ENCODE data around the gene FAM83F. TPM values are rescaled to one million over a fixed set of nuclear protein-coding genes. Genes with fewer than 3 reads are reported as not detected.

Gene FAM83F
- total RNA-seq, 6 experiments from 2014 or later, result not detected

DNA sequence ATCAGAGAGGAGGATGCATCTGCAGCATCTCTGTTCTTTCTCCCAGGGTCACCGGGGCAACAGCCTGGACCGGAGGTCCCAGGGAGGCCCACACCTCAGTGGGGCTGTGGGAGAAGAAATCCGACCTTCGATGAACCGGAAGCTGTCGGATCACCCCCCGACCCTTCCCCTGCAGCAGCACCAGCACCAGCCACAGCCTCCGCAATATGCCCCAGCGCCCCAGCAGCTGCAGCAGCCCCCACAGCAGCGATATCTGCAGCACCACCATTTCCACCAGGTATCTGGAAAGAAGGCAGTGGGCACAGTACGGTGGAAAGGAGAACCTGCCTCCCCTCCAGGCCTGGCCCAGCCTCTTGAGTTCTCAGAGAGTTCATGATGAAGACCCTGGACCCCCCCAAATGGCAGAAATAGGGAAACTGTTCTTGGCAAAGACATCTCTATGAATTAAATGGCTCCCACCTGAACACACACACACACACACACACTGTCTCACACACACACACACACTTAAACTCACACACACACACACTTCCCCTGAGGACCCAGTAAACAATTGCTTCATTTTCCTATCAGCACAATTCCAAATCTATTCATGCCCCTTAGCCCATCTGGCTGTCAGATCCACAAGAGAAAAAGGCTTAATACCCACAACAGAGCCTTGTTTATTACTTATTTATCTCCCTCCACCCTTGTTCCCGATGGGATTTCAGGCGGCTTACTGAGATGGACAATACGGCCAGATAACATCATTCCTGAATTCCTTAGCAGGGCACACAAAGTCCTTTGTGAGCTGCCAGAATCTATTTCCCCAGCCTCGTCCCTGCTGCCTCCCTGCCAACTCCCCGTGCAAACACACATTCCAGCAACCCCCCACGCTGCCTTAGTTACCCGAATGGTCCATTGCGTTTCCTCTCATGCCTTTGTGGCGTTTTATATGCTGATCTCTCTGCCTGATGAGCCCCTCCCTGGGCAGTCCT lies 26.5 kb upstream of the FAM83F start:
- DNase-seq, result no peak
- Mint-ChIP-seq H3K4me3 (no peak overlapping the region), H3K4me1 (ENCODE audit: low read depth) (peaks cover 25% of the 10 kb centered on the region), H3K9me3 (no peaks in the 10 kb centered on the region), H3K27ac (no peak overlapping the region), H3K27me3 (ENCODE audit: insufficient read depth) (peaks cover 28% of the 10 kb centered on the region), H3K36me3 (ENCODE audit: low read depth) (no peaks in the 10 kb centered on the region)
- TF ChIP-seq, protein P1, sequence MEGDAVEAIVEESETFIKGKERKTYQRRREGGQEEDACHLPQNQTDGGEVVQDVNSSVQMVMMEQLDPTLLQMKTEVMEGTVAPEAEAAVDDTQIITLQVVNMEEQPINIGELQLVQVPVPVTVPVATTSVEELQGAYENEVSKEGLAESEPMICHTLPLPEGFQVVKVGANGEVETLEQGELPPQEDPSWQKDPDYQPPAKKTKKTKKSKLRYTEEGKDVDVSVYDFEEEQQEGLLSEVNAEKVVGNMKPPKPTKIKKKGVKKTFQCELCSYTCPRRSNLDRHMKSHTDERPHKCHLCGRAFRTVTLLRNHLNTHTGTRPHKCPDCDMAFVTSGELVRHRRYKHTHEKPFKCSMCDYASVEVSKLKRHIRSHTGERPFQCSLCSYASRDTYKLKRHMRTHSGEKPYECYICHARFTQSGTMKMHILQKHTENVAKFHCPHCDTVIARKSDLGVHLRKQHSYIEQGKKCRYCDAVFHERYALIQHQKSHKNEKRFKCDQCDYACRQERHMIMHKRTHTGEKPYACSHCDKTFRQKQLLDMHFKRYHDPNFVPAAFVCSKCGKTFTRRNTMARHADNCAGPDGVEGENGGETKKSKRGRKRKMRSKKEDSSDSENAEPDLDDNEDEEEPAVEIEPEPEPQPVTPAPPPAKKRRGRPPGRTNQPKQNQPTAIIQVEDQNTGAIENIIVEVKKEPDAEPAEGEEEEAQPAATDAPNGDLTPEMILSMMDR (IDR thresholded peaks at IDR 0.05), result no peak

DNA sequence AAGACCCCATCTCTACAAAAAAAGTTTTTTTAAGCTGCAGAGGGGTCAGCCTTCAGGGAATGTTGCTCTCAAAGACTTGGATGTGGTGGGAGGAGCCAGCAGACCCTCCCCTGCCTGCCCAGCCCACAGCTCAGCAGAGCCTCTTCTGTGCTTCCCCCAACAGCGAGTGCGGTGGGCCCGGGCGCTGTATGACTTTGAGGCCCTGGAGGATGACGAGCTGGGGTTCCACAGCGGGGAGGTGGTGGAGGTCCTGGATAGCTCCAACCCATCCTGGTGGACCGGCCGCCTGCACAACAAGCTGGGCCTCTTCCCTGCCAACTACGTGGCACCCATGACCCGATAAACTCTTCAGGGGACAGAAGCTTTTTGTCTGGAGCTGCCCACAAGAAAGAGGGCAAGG lies 24.0 kb upstream of the FAM83F start:
- TF ChIP-seq, protein P1 (IDR thresholded peaks at IDR 0.05), result no peak
- Mint-ChIP-seq H3K4me3 (no peak overlapping the region), H3K36me3 (ENCODE audit: low read depth) (no peaks in the 10 kb centered on the region), H3K27ac (no peak overlapping the region), H3K27me3 (ENCODE audit: insufficient read depth) (peaks cover 36% of the 10 kb centered on the region), H3K4me1 (ENCODE audit: low read depth) (peaks cover 25% of the 10 kb centered on the region), H3K9me3 (no peaks in the 10 kb centered on the region)
- DNase-seq, result no peak

DNA sequence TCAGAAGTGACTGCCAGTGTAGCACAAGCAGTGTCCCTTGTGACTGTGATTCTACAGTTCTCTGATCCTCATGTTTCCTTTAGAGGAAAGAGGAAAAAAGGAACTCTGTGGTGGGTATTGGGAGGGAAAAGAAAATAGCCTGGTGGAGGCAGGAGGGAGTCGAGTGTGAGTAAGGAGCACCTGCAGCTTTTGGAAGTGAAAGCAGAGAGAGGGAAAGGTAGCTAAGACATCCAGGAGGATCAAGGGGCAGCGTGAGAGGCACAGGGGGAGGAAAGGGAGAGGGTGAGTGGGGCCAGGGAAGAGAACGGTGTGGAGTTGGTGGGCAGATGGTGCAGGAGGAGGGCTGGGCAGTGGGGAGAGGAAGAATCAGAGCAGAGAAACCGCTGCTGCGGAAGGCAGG lies 22.1 kb upstream of the FAM83F start:
- no peak overlapping the region for H3K4me3 Mint-ChIP-seq
- H3K9me3 Mint-ChIP-seq, result no peaks in the 10 kb centered on the region
- no peak for DNase-seq
- no peak overlapping the region for H3K27ac Mint-ChIP-seq
- TF ChIP-seq, protein P1 (IDR thresholded peaks at IDR 0.05), result no peak
- H3K4me1 Mint-ChIP-seq (ENCODE audit: low read depth), result peaks cover 11% of the 10 kb centered on the region
- H3K36me3 Mint-ChIP-seq (ENCODE audit: low read depth), result no peaks in the 10 kb centered on the region
- peaks cover 44% of the 10 kb centered on the region for H3K27me3 Mint-ChIP-seq (ENCODE audit: insufficient read depth)

DNA sequence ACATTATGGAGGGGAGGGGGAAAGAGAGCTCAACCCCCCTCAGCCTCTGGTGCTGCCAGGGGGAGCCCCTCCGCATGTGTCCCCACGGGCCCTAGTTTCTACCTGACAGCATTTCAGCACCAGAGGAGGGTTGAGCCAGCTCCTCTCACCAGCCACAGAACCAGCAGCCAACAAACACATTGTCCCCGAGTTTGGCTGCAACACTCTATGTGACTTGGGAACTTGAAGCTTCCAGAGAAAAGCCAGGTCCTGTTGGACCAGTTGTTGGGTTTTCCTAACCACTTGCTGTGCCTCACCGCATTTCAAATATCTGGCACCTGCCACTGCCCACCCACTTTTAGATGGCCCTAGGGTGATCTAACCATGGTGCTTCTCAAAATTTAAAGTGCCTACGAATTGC lies 21.1 kb upstream of the FAM83F start:
- Mint-ChIP-seq H3K27me3 (ENCODE audit: insufficient read depth) (peaks cover 47% of the 10 kb centered on the region), H3K4me3 (no peak overlapping the region), H3K36me3 (ENCODE audit: low read depth) (no peaks in the 10 kb centered on the region), H3K4me1 (ENCODE audit: low read depth) (peaks cover 5% of the 10 kb centered on the region; the same call in 1 of the 2 replicates), H3K9me3 (no peaks in the 10 kb centered on the region), H3K27ac (no peak overlapping the region)
- DNase-seq, result no peak
- TF ChIP-seq, protein P1 (IDR thresholded peaks at IDR 0.05), result no peak

DNA sequence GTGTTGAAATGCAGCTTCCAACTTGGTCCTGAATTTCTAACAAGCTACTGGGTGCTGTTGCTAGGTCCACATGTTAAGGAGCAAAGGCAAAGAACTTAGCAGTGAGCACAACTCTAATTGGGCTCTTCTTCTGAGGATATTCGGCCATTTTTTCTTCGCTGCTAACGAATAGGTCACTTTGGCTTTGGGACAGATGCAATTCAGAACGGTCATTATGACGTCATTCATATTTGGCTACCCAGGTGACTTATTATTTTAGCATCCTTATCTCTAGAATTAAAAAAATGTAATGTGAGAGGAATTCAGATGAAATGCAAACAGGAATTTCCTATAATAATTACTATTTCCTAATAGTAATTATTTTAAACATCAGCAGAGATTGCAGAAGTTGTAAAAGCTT lies 20.7 kb upstream of the FAM83F start:
- H3K4me3 Mint-ChIP-seq, result no peak overlapping the region
- H3K4me1 Mint-ChIP-seq (ENCODE audit: low read depth), result peaks cover under 1% of the 10 kb centered on the region; the same call in 1 of the 2 replicates
- no peaks in the 10 kb centered on the region for H3K36me3 Mint-ChIP-seq (ENCODE audit: low read depth)
- no peaks in the 10 kb centered on the region for H3K9me3 Mint-ChIP-seq
- H3K27me3 Mint-ChIP-seq (ENCODE audit: insufficient read depth), result peaks cover 45% of the 10 kb centered on the region
- TF ChIP-seq, protein P1 (IDR thresholded peaks at IDR 0.05), result no peak
- H3K27ac Mint-ChIP-seq, result no peak overlapping the region
- DNase-seq, result no peak

Data from HFFc6 (cell line).